NT2/D1 (cell line): ENCODE measurements around the gene THEM4.

ENCODE experiments used
- YY1 ChIP-seq: IDR thresholded peaks from 2 replicates; pipeline ENCODE4 v1.6.1; 2011; ENCODE audit not compliant: insufficient read length, insufficient read depth
- ZNF274 ChIP-seq: IDR thresholded peaks from 2 replicates; pipeline ENCODE4 v1.6.1; 2011; ENCODE audit warnings: mild to moderate bottlenecking, low read depth, low read length

DNA sequence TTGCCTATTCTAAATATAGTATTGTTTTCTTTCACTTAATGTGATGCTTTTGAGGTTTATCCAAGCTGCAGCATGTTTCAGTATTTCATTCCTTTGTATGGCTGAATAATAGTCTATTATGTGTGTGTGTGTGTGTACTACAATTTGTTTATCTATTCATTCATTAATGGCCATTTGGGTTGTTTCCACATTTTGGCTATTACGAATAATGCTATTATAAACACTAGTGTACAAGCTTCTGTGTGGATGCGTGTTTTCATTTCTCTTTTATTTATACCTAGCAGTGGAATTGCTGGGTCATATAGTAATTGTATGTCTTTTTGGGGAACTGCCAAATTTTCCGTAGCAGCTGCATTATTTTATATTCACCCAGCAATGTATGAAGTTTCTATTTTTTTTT is 40.8 kb downstream of the THEM4 start:
- TF ChIP-seq ZNF274 (no peak), YY1 (no peak)
